SU-DHL-6 (cell line): ENCODE results near the gene ZBTB17.
"Not testable (repeated sequence)": the region's sequence is repeated elsewhere in the genome, so short reads cannot be mapped to it uniquely, and the experiment has no call there.

ENCODE experiments used
- H2AFZ ChIP-seq: fragments of 200-600 bp; sonication (generic); 2 replicates; pipeline ENCODE4 v1.6.1; 2014; ENCODE audit warnings: low read depth, mild to moderate bottlenecking, moderate library complexity, mixed read lengths, antibody characterized with exemption, low read length; ENCODE audit not compliant: severe bottlenecking
- H3F3A ChIP-seq: fragments of 200-600 bp; shearing (Covaris generic); 2 replicates; pipeline ENCODE4 v1.6.0; 2016; ENCODE audit warnings: antibody characterized with exemption, mild to moderate bottlenecking; ENCODE audit not compliant: insufficient read depth
- H3K27ac ChIP-seq: fragments of 200-600 bp; sonication (generic); 2 replicates; pipeline ENCODE4 v1.5.1; 2016; ENCODE audit warnings: low read depth, mild to moderate bottlenecking, low read length, moderate library complexity, mixed read lengths
- H3K27me3 ChIP-seq: fragments of 200-600 bp; sonication (generic), shearing (Covaris generic); 2 replicates; pipeline ENCODE4 v1.6.0; 2014; ENCODE audit warnings: mild to moderate bottlenecking, low read length
- H3K36me3 ChIP-seq: fragments of 200-600 bp; sonication (generic); 2 replicates; pipeline ENCODE4 v1.6.1; 2014; ENCODE audit warnings: mild to moderate bottlenecking, low read length, mixed read lengths
- H3K4me2 ChIP-seq: fragments of 300-600, 200-600 bp; shearing (Covaris generic), sonication (generic); 2 replicates; pipeline ENCODE4 v1.6.0; 2014; ENCODE audit warnings: low read length, low read depth, mild to moderate bottlenecking; ENCODE audit not compliant: poor library complexity, severe bottlenecking
- H3K4me3 ChIP-seq: fragments of 200-600 bp; sonication (generic); 2 replicates; pipeline ENCODE4 v1.5.1; 2014; ENCODE audit warnings: antibody characterized with exemption, low read length, mild to moderate bottlenecking, mixed read lengths; ENCODE audit not compliant: insufficient read depth, poor library complexity, severe bottlenecking
- H3K79me2 ChIP-seq: fragments of 200-600 bp; sonication (generic); 2 replicates; pipeline ENCODE4 v1.6.1; 2014; ENCODE audit warnings: mild to moderate bottlenecking, low read length, moderate library complexity; ENCODE audit not compliant: insufficient read depth
- H3K9ac ChIP-seq: fragments of 200-600 bp; sonication (generic); 2 replicates; pipeline ENCODE4 v1.7.0; 2014; ENCODE audit warnings: mild to moderate bottlenecking, low read length
- H3K9me2 ChIP-seq: fragments of 200-600 bp; sonication (generic); replicated peaks from 2 replicates; pipeline ENCODE4 v1.6.1; 2014; ENCODE audit warnings: low read length; ENCODE audit not compliant: insufficient read depth
- H3K9me3 ChIP-seq: fragments of 200-600 bp; sonication (generic); 2 replicates; pipeline ENCODE4 v1.6.1; 2014; ENCODE audit warnings: low read length, mixed read lengths; ENCODE audit not compliant: insufficient read depth
- H4K20me1 ChIP-seq: fragments of 200-600 bp; sonication (generic); 2 replicates; pipeline ENCODE4 v1.6.1; 2014; ENCODE audit warnings: low read depth, mild to moderate bottlenecking, antibody characterized with exemption, low read length, moderate library complexity, mixed read lengths
- CTCF ChIP-seq: fragments of 200-600 bp; sonication (generic); IDR thresholded peaks from one replicate; pipeline ENCODE4 v1.5.1; 2017; ENCODE audit warnings: antibody characterized with exemption, mild to moderate bottlenecking, low read length, moderate library complexity; ENCODE audit not compliant: insufficient read depth, poor library complexity, severe bottlenecking
- EZH2phosphoT487 ChIP-seq: fragments of 200-600 bp; sonication (generic), shearing (Covaris generic); conservative IDR thresholded peaks from 2 replicates; pipeline ENCODE4 v1.6.1; 2018; ENCODE audit warnings: mild to moderate bottlenecking, antibody characterized with exemption, low read length, moderate library complexity, mixed read lengths

Gene ZBTB17

GRCh38 chr1:15916417-15916816, 59.5 kb downstream of the ZBTB17 start:
- Histone ChIP-seq H2AFZ (no peak overlapping the region), H3K79me2 (peaks cover 66% of the 10 kb centered on the region), H3K4me2 (no peak overlapping the region), H3K9me3 (no peaks in the 10 kb centered on the region), H3K27me3 (no peaks in the 10 kb centered on the region), H3K9me2 (no peaks in the 10 kb centered on the region), H3F3A (peaks cover 4% of the 10 kb centered on the region; the same call in 1 of the 2 replicates), H3K9ac (no peak overlapping the region), H3K36me3 (peaks cover 50% of the 10 kb centered on the region), H4K20me1 (peaks cover 3% of the 10 kb centered on the region; the same call in 1 of the 2 replicates), H3K4me3 (no peak overlapping the region), H3K27ac (no peak overlapping the region)
- TF ChIP-seq CTCF (no peak), EZH2phosphoT487 (no peak)

- peaks cover 70% of the 10 kb centered on the region for H3K79me2 ChIP-seq
- no peaks in the 10 kb centered on the region for H3K9me3 ChIP-seq
- TF ChIP-seq CTCF = no peak
- TF ChIP-seq EZH2phosphoT487 = no peak
- peaks cover 6% of the 10 kb centered on the region; the same call in 1 of the 2 replicates for H4K20me1 ChIP-seq
- H3K36me3 ChIP-seq = peaks cover 50% of the 10 kb centered on the region
- H3K9ac ChIP-seq = no peak overlapping the region
- no peak overlapping the region for H2AFZ ChIP-seq
- H3F3A ChIP-seq = peaks cover 4% of the 10 kb centered on the region; the same call in 1 of the 2 replicates
- H3K9me2 ChIP-seq = no peaks in the 10 kb centered on the region
- H3K4me2 ChIP-seq = no peak overlapping the region
- H3K4me3 ChIP-seq = no peak overlapping the region
- H3K27ac ChIP-seq = no peak overlapping the region
- H3K27me3 ChIP-seq = no peaks in the 10 kb centered on the region
These were observed 59.9 kb downstream of the ZBTB17 start for GRCh38 chr1:15915991-15916390.

- not testable (repeated sequence) for H2AFZ ChIP-seq, H3K4me3 ChIP-seq, H3K4me2 ChIP-seq, H3K9me2 ChIP-seq, H3K9me3 ChIP-seq, H3F3A ChIP-seq, H3K27me3 ChIP-seq, H3K9ac ChIP-seq, H3K27ac ChIP-seq
- Histone ChIP-seq H3K79me2 (peaks cover 82% of the 10 kb centered on the region), H4K20me1 (peaks cover 26% of the 10 kb centered on the region), H3K36me3 (peaks cover 55% of the 10 kb centered on the region)
These were observed 62.3 kb downstream of the ZBTB17 start for GRCh38 chr1:15913607-15914006.

GRCh38 chr1:15911927-15912326, 64.0 kb downstream of the ZBTB17 start:
- H3K79me2 ChIP-seq = peaks cover 96% of the 10 kb centered on the region
- H4K20me1 ChIP-seq = peaks cover 38% of the 10 kb centered on the region
- H2AFZ ChIP-seq = no peak overlapping the region
- no peaks in the 10 kb centered on the region for H3K27me3 ChIP-seq
- H3K9ac ChIP-seq = no peak overlapping the region
- peaks cover 4% of the 10 kb centered on the region for H3F3A ChIP-seq
- H3K27ac ChIP-seq = no peak overlapping the region
- TF ChIP-seq EZH2phosphoT487 (no peak), CTCF (no peak)
- no peak overlapping the region for H3K4me3 ChIP-seq
- H3K36me3 ChIP-seq = peaks cover 50% of the 10 kb centered on the region
- no peaks in the 10 kb centered on the region for H3K9me3 ChIP-seq
- no peak overlapping the region for H3K4me2 ChIP-seq
- no peaks in the 10 kb centered on the region for H3K9me2 ChIP-seq
